K562 (cell line): ENCODE results near the gene RALA. TPM values are rescaled to one million over a fixed set of nuclear protein-coding genes. Genes with fewer than 3 reads are reported as not detected.

ENCODE experiments used
- ATAC-seq: fragments of 200-7000 bp; cut with Tn5 transposase; 3 replicates; pipeline ENCODE4 v1.9.1; 2020; ENCODE audit warnings: moderate library complexity
- BruUV-seq: library from RNA; stranded (reverse); fragments of 400-500 nt; replicated peaks from 2 replicates; lab custom pipeline; 2021; lab: Mats Ljungman, UMichigan
- CTCF ChIA-PET: fragments of 300-600 bp; formaldehyde crosslinking; extraction: SDS; loops from one replicate; lab custom pipeline; 2021; ENCODE audit warnings: low intra/inter-chr PET ratio; lab: Yijun Ruan, JAX
- POLR2A ChIA-PET: fragments of 300-600, 350-650 bp; sonication (Branson Sonifier 250); formaldehyde crosslinking; extraction: SDS; loops from one replicate; lab custom pipeline; 2021; ENCODE audit warnings: antibody characterized with exemption, inconsistent platforms; lab: Yijun Ruan, JAX
- DNase-seq, 4 experiments: peaks; one replicate each; pipeline versions ENCODE4 v3.0.0 to v3.0.0-alpha.2; 2011 to 2018; ENCODE audit warnings: low spot score in 3 of 4, mixed read lengths in 3 of 4; ENCODE audit errors: extremely low read depth in 1 of 4
- FAIRE-seq: peaks from 2 replicates; lab custom pipeline; 2011; peaks lifted over from hg19 to GRCh38; lab: Jason Lieb, UNC
- H2AFZ ChIP-seq: 2 replicates; pipeline ENCODE4 v1.6.0; 2011; ENCODE audit warnings: low read depth, low read length, control low read depth, inconsistent platforms
- H3K27ac ChIP-seq: fragments of 200-600 bp; 3 replicates; pipeline ENCODE4 v1.8.0; 2011; ENCODE audit warnings: low read depth, mild to moderate bottlenecking, control low read depth, inconsistent platforms, low read length, moderate library complexity, mixed read lengths; ENCODE audit errors: extremely low read depth
- H3K27me3 ChIP-seq, 2 experiments: fragments of 300-600 bp in 1 of 2; 2 replicates in 1 of 2; 3 replicates in 1 of 2; pipeline versions ENCODE4 v1.6.0 to v1.8.0; 2011; ENCODE audit warnings: inconsistent platforms in 2 of 2, low read length in 2 of 2, mild to moderate bottlenecking in 1 of 2, mixed read lengths in 1 of 2, moderate library complexity in 1 of 2; ENCODE audit not compliant: control insufficient read depth in 2 of 2, insufficient read depth in 2 of 2
- H3K36me3 ChIP-seq: fragments of 300-600 bp; 3 replicates; pipeline ENCODE4 v1.8.0; 2011; ENCODE audit warnings: mild to moderate bottlenecking, low read length, inconsistent platforms; ENCODE audit not compliant: control insufficient read depth, insufficient read depth
- H3K4me1 ChIP-seq, 2 experiments: fragments of 200-600 bp in 1 of 2; replicated peaks in 1 of 2; 2 replicates in 1 of 2; 3 replicates in 1 of 2; pipeline versions ENCODE4 v1.5.1 to v1.8.0; 2011; ENCODE audit warnings: inconsistent platforms in 2 of 2, low read length in 2 of 2, mild to moderate bottlenecking in 1 of 2, mixed read lengths in 1 of 2, moderate library complexity in 1 of 2; ENCODE audit not compliant: control insufficient read depth in 2 of 2, insufficient read depth in 2 of 2
- H3K4me2 ChIP-seq: 2 replicates; pipeline ENCODE4 v1.6.1; 2011; ENCODE audit warnings: low read length, control low read depth, inconsistent platforms, mixed read lengths; ENCODE audit not compliant: insufficient read depth
- H3K4me3 ChIP-seq: fragments of 200-600 bp; sonication (generic), shearing (Covaris generic); 2 replicates; pipeline ENCODE4 v1.5.1; 2016; ENCODE audit warnings: control low read depth, inconsistent platforms
- H3K79me2 ChIP-seq: fragments of 200-600 bp; 3 replicates; pipeline ENCODE4 v1.8.0; 2011; ENCODE audit warnings: low read length, inconsistent platforms; ENCODE audit not compliant: control insufficient read depth, insufficient read depth
- H3K9ac ChIP-seq, 2 experiments: 2 replicates each; pipeline versions ENCODE4 v1.6.0 to v1.6.1; 2011; ENCODE audit warnings: low read depth in 2 of 2, low read length in 2 of 2, control low read depth in 1 of 2, inconsistent platforms in 1 of 2, mild to moderate bottlenecking in 1 of 2, mixed read lengths in 1 of 2; ENCODE audit not compliant: insufficient read depth in 1 of 2
- H3K9me1 ChIP-seq: one replicate; pipeline ENCODE4 v1.6.0; 2011; ENCODE audit warnings: inconsistent platforms, mild to moderate bottlenecking, low read length, moderate library complexity; ENCODE audit not compliant: control insufficient read depth, insufficient read depth
- H3K9me3 ChIP-seq: replicated peaks from 2 replicates; pipeline ENCODE4 v1.5.1; 2011; ENCODE audit warnings: low read depth, low read length, inconsistent platforms; ENCODE audit not compliant: control insufficient read depth, insufficient read depth
- H4K20me1 ChIP-seq: replicated peaks from 2 replicates; pipeline ENCODE4 v1.6.1; 2011; ENCODE audit warnings: low read length, inconsistent platforms, mixed read lengths; ENCODE audit not compliant: control insufficient read depth, insufficient read depth
- CBX3 ChIP-seq, 2 experiments: IDR thresholded peaks; 1 replicate in 1 of 2; 2 replicates in 1 of 2; pipeline ENCODE4 v1.6.1; 2012; ENCODE audit warnings: inconsistent platforms in 2 of 2, low read length in 2 of 2, borderline replicate concordance in 1 of 2, control low read depth in 1 of 2
- GTF3C2 ChIP-seq: IDR thresholded peaks from 3 replicates; pipeline ENCODE4 v1.6.1; 2011; ENCODE audit warnings: borderline replicate concordance, mild to moderate bottlenecking, moderate library complexity; ENCODE audit not compliant: insufficient read length; ENCODE audit errors: extremely low read depth
- MAFG ChIP-seq: fragments of 450-650 bp; conservative IDR thresholded peaks from 2 replicates; pipeline ENCODE4 v1.6.1; 2016; ENCODE audit warnings: missing genetic modification characterization, missing compliant biosample characterization
- MEIS2 ChIP-seq: fragments of 450-650 bp; IDR thresholded peaks from 2 replicates; pipeline ENCODE4 v1.6.1; 2014; ENCODE audit warnings: mild to moderate bottlenecking; ENCODE audit not compliant: partially characterized antibody
- NFIC ChIP-seq: fragments of 450-650 bp; IDR thresholded peaks from 2 replicates; pipeline ENCODE4 v1.6.1; 2017; ENCODE audit warnings: mild to moderate bottlenecking, inconsistent platforms
- PHF20 ChIP-seq: fragments of 450-650 bp; IDR thresholded peaks from 2 replicates; pipeline ENCODE4 v1.6.1; 2018; ENCODE audit not compliant: partially characterized antibody
- SMARCA5 ChIP-seq: fragments of 450-650 bp; IDR thresholded peaks from 2 replicates; pipeline ENCODE4 v1.6.1; 2016
- SRSF3 ChIP-seq: fragments of 200-400 bp; formaldehyde crosslinking; IDR thresholded peaks from 2 replicates; pipeline ENCODE4 v1.6.1; 2016; ENCODE audit warnings: mild to moderate bottlenecking, low read length, moderate library complexity; ENCODE audit not compliant: insufficient read depth
- TFE3 ChIP-seq: fragments of 450-650 bp; formaldehyde crosslinking; IDR thresholded peaks from 2 replicates; pipeline ENCODE4 v1.4.0; 2020; ENCODE audit warnings: mild to moderate bottlenecking, mixed read lengths
- ZKSCAN3 ChIP-seq: fragments of 250-450 bp; sonication (Bioruptor Pico); IDR thresholded peaks from 2 replicates; pipeline ENCODE4 v1.4.0; 2020
- ZNF589 ChIP-seq: fragments of 200-800 bp; sonication (Bioruptor generic); IDR thresholded peaks from 2 replicates; pipeline ENCODE4 v1.6.1; 2016; ENCODE audit warnings: low read depth, missing genetic modification characterization, missing compliant biosample characterization
- WGBS: fragments of 100-300 bp; shearing (Covaris generic); methylation state at CpG from one replicate; pipeline ENCODE4 v1.1.6; 2016; ENCODE audit warnings: low coverage, mixed read lengths; ENCODE audit not compliant: insufficient coverage; ENCODE audit errors: missing lambda C conversion rate; 5-methylcytosine and 5-hydroxymethylcytosine counted together
- in situ Hi-C: fragments of 300-500 bp; cut with MboI; formaldehyde crosslinking; loops from 4 replicates; pipeline ENCODE4 v1.15.0; 2018; ENCODE audit warnings: inconsistent platforms, mixed read lengths
- intact Hi-C: fragments of 100-400 bp; cut with micrococcal nuclease; formaldehyde crosslinking; loops from 2 replicates; pipeline ENCODE4 v1.14.2; 2022
- polyA plus RNA-seq, 8 experiments: library from polyadenylated mRNA; depleted of rRNA in 4 of 8; stranded (reverse) in 5 of 8; unstranded in 3 of 8; fragments of >200 nt; fragmentation: Nextera tagmentation in 2 of 8; fragmentation: Illumina TruSeq in 1 of 8; extraction: Ambion mirVana in 2 of 8; extraction: Trizol in 1 of 8; gene quantifications; 2 replicates each; pipeline versions ENCODE4 v1.2.1 to v1.2.3, GENCODE V29; 2011 to 2014; ENCODE audit warnings: inconsistent platforms in 1 of 8, missing spikeins in 1 of 8
- total RNA-seq, 7 experiments: library from RNA; depleted of rRNA in 6 of 7; stranded (reverse); fragments of >200 nt in 6 of 7; fragmentation: Illumina TruSeq in 2 of 7; extraction: Trizol in 2 of 7; gene quantifications; 2 replicates each; pipeline versions ENCODE4 v1.2.1 to v1.2.3, GENCODE V29; 2011 to 2021; ENCODE audit warnings: low replicate concordance in 1 of 7
- TF ChIP-seq, protein P1 (sequence below): fragments of 250-450 bp; sonication (Bioruptor Pico); IDR thresholded peaks from 2 replicates; pipeline ENCODE4 v1.8.0; 2022; ENCODE audit warnings: moderate library complexity, mild to moderate bottlenecking, inconsistent platforms
- TF ChIP-seq, protein P2 (sequence below): fragments of 450-650 bp; IDR thresholded peaks from 2 replicates; pipeline ENCODE4 v1.7.0; 2016; ENCODE audit warnings: borderline replicate concordance

RALA gene
- total and polyA plus RNA-seq, 9 of the 15 experiments (the other 6 are each of a cell fraction or from before 2014, with no cell fraction given) = 7.2 to 28.0 (median 25.7) TPM

GRCh38 chr7:39594988-39595620, 28.3 kb upstream of the RALA start:
- H3K36me3 ChIP-seq = no peaks in the 10 kb centered on the region
- TF ChIP-seq, protein P1, sequence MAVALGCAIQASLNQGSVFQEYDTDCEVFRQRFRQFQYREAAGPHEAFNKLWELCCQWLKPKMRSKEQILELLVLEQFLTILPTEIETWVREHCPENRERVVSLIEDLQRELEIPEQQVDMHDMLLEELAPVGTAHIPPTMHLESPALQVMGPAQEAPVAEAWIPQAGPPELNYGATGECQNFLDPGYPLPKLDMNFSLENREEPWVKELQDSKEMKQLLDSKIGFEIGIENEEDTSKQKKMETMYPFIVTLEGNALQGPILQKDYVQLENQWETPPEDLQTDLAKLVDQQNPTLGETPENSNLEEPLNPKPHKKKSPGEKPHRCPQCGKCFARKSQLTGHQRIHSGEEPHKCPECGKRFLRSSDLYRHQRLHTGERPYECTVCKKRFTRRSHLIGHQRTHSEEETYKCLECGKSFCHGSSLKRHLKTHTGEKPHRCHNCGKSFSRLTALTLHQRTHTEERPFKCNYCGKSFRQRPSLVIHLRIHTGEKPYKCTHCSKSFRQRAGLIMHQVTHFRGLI (CRISPR knock-in tag) = no peak
- TF ChIP-seq TFE3 (CRISPR knock-in tag) = no peak
- no peak for TF ChIP-seq SMARCA5
- no peak for TF ChIP-seq CBX3 (IDR thresholded peaks at IDR 0.05; ENCODE audit: borderline replicate concordance in 1 of 2, low read length in 2 of 2)
- no peak for TF ChIP-seq MAFG (tag)
- peak; percentile 19 for TF ChIP-seq MEIS2
- TF ChIP-seq, protein P2, sequence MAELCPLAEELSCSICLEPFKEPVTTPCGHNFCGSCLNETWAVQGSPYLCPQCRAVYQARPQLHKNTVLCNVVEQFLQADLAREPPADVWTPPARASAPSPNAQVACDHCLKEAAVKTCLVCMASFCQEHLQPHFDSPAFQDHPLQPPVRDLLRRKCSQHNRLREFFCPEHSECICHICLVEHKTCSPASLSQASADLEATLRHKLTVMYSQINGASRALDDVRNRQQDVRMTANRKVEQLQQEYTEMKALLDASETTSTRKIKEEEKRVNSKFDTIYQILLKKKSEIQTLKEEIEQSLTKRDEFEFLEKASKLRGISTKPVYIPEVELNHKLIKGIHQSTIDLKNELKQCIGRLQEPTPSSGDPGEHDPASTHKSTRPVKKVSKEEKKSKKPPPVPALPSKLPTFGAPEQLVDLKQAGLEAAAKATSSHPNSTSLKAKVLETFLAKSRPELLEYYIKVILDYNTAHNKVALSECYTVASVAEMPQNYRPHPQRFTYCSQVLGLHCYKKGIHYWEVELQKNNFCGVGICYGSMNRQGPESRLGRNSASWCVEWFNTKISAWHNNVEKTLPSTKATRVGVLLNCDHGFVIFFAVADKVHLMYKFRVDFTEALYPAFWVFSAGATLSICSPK = no peak
- TF ChIP-seq SRSF3 = no peak
- no peak for TF ChIP-seq PHF20
- TF ChIP-seq ZNF589 = no peak
- TF ChIP-seq ZKSCAN3 (CRISPR knock-in tag) = no peak
- no peak for TF ChIP-seq GTF3C2
- peak; percentile 72 for TF ChIP-seq NFIC
- H2AFZ ChIP-seq = no peak overlapping the region
- ChIA-PET POLR2A (interaction anchor here (1.1 to 1.2 kb wide), 2 partner anchors 14 to 15 kb away, joined by 3 read pairs; no protein-coding TSS in a partner anchor), CTCF (no interaction called here)
- no peak overlapping the region for H3K9ac ChIP-seq
- H3K4me2 ChIP-seq = no peak overlapping the region
- peak; percentile 72 for ATAC-seq
- H3K9me3 ChIP-seq = no peaks in the 10 kb centered on the region
- H3K9me1 ChIP-seq = no peaks in the 10 kb centered on the region
- peaks cover 0 to 7% of the 10 kb centered on the region in 2 experiments; a peak in 4 of 5 replicates for H3K4me1 ChIP-seq
- no peak overlapping the region for H3K4me3 ChIP-seq
- no peaks in the 10 kb centered on the region for H3K27me3 ChIP-seq
- intact Hi-C loops = no loop called here
- 42% methylated on average over 5 of the region's 5 CpGs for WGBS
- no TSS peak for BruUV-seq
- DNase-seq = peak in 1 of 4 experiments; percentile 40
- H3K27ac ChIP-seq = no peak overlapping the region
- FAIRE-seq = peak; percentile 63
- in situ Hi-C loops = no loop called here
- H4K20me1 ChIP-seq = no peaks in the 10 kb centered on the region
- H3K79me2 ChIP-seq = no peaks in the 10 kb centered on the region
